Eye (tissue), 1 donor: ENCODE data around the gene PARP8.
"Not testable (repeated sequence)": the region's sequence is repeated elsewhere in the genome, so short reads cannot be mapped to it uniquely, and the experiment has no call there.

Experiments
- DNase-seq: peaks from one replicate; pipeline ENCODE4 v3.0.0-alpha.2; 2015

The PARP8 gene

GRCh38 chr5:50730336-50730735 lies 63.9 kb downstream of the PARP8 start:
- DNase-seq: peak; percentile 18

GRCh38 chr5:50730841-50731240 lies 64.4 kb downstream of the PARP8 start:
- no peak for DNase-seq

GRCh38 chr5:50733741-50734140 lies 67.3 kb downstream of the PARP8 start:
- no peak for DNase-seq

GRCh38 chr5:50738864-50739263 lies 72.4 kb downstream of the PARP8 start:
- DNase-seq: no peak

- DNase-seq: no peak
Observed at GRCh38 chr5:50740832-50741231, 74.4 kb downstream of the PARP8 start.

GRCh38 chr5:50744776-50745175 lies 78.3 kb downstream of the PARP8 start:
- no peak for DNase-seq

- no peak for DNase-seq
Observed at GRCh38 chr5:50745221-50745910, 78.9 kb downstream of the PARP8 start.

- no peak for DNase-seq
Observed at GRCh38 chr5:50749181-50749580, 82.7 kb downstream of the PARP8 start.

GRCh38 chr5:50749873-50750272 lies 83.4 kb downstream of the PARP8 start:
- no peak for DNase-seq

- peak; percentile 52 for DNase-seq
Observed at GRCh38 chr5:50751064-50751657, 84.7 kb downstream of the PARP8 start.

GRCh38 chr5:50752800-50753199 lies 86.4 kb downstream of the PARP8 start:
- DNase-seq: no peak

- DNase-seq: no peak
Observed at GRCh38 chr5:50759526-50760270, 93.3 kb downstream of the PARP8 start.

- no peak for DNase-seq
Observed at GRCh38 chr5:50763351-50763750, 96.9 kb downstream of the PARP8 start.

- DNase-seq: no peak
Observed at GRCh38 chr5:50763846-50764245, 97.4 kb downstream of the PARP8 start.

GRCh38 chr5:50766042-50766441 lies 99.6 kb downstream of the PARP8 start:
- no peak for DNase-seq

- DNase-seq: no peak
Observed at GRCh38 chr5:50766462-50766861, 100.0 kb downstream of the PARP8 start.

- no peak for DNase-seq
Observed at GRCh38 chr5:50766967-50767366, 100.5 kb downstream of the PARP8 start.

- DNase-seq: no peak
Observed at GRCh38 chr5:50767588-50767987, 101.2 kb downstream of the PARP8 start.

- no peak for DNase-seq
Observed at GRCh38 chr5:50768634-50769033, 102.2 kb downstream of the PARP8 start.

- no peak for DNase-seq
Observed at GRCh38 chr5:50770441-50770840, 104.0 kb downstream of the PARP8 start.

- DNase-seq: not testable (repeated sequence)
Observed at GRCh38 chr5:50774446-50775175, 108.2 kb downstream of the PARP8 start.

GRCh38 chr5:50786073-50786472 lies 119.6 kb downstream of the PARP8 start:
- no peak for DNase-seq

- no peak for DNase-seq
Observed at GRCh38 chr5:50791813-50792212, 125.4 kb downstream of the PARP8 start.
